ENCODE data around the gene GRID1. TPM values are rescaled to one million over a fixed set of nuclear protein-coding genes. Genes with fewer than 3 reads are reported as not detected.

GRID1 gene
- total and polyA plus RNA-seq, 9 of the 15 experiments (the other 6 are each of a cell fraction or from before 2014, with no cell fraction given), result 0.01 to 7.2 (median 1.2) TPM

- Histone ChIP-seq H3K9me1 (ENCODE audit: control insufficient read depth, insufficient read depth, low read length) (no peaks in the 10 kb centered on the region), H3K9me3 (replicated peaks; ENCODE audit: control insufficient read depth, insufficient read depth, low read depth, low read length) (no peaks in the 10 kb centered on the region), H3K9ac (ENCODE audit: insufficient read depth in 1 of 2, low read depth in 2 of 2, low read length in 2 of 2) (no peak overlapping the region), H3K4me3 (no peak overlapping the region), H3K36me3 (ENCODE audit: control insufficient read depth, insufficient read depth, low read length) (no peaks in the 10 kb centered on the region), H3K4me1 (replicated peaks in 1 of 2; ENCODE audit: control insufficient read depth in 2 of 2, insufficient read depth in 2 of 2, low read length in 2 of 2) (peaks cover 0 to 21% of the 10 kb centered on the region in 2 experiments; a peak in 2 of 5 replicates), H3K27me3 (ENCODE audit: control insufficient read depth in 2 of 2, insufficient read depth in 2 of 2, low read length in 2 of 2) (peaks cover 4 to 25% of the 10 kb centered on the region in 2 experiments; a peak in 3 of 5 replicates), H2AFZ (ENCODE audit: low read depth, low read length) (no peak overlapping the region), H4K20me1 (replicated peaks; ENCODE audit: control insufficient read depth, insufficient read depth, low read length) (no peaks in the 10 kb centered on the region; the same call in 1 of the 2 replicates), H3K4me2 (ENCODE audit: insufficient read depth, low read length) (no peak overlapping the region), H3K27ac (ENCODE audit: extremely low read depth, low read depth, low read length) (no peak overlapping the region), H3K79me2 (ENCODE audit: control insufficient read depth, insufficient read depth, low read length) (no peaks in the 10 kb centered on the region)
- intact Hi-C loops (cut with micrococcal nuclease), result no loop called here
- no TSS peak for BruUV-seq (replicated peaks)
- 5% methylated on average over 13 of the region's 18 CpGs for WGBS (ENCODE audit: insufficient coverage, low coverage, missing lambda C conversion rate)
- POLR2A ChIA-PET, result interaction anchor here (0.8 to 2.0 kb wide), 2 partner anchors 8 to 183 kb away, joined by 3 to 5 read pairs; no protein-coding TSS in a partner anchor
- ATAC-seq, result no peak
- in situ Hi-C loops (cut with MboI), result no loop called here
- FAIRE-seq, result no peak
- CTCF ChIA-PET (ENCODE audit: low intra/inter-chr PET ratio), result no interaction called here
- TF ChIP-seq MIER1 (IDR thresholded peaks at IDR 0.05; ENCODE audit: low read depth), result no peak
- TF ChIP-seq CSDE1 (IDR thresholded peaks at IDR 0.05), result no peak
- TF ChIP-seq PKNOX1 (IDR thresholded peaks at IDR 0.05), result no peak
- TF ChIP-seq MTF1 (CRISPR knock-in tag; IDR thresholded peaks at IDR 0.05; ENCODE audit: borderline replicate concordance), result no peak
- TF ChIP-seq RFX7 (CRISPR knock-in tag; IDR thresholded peaks at IDR 0.05), result no peak
- TF ChIP-seq ZNF668 (CRISPR knock-in tag; IDR thresholded peaks at IDR 0.05), result no peak
- TF ChIP-seq ETV5 (CRISPR knock-in tag; IDR thresholded peaks at IDR 0.05; ENCODE audit: low read depth), result no peak
- TF ChIP-seq ZNF3 (CRISPR knock-in tag; IDR thresholded peaks at IDR 0.05), result no peak
- TF ChIP-seq SNIP1 (IDR thresholded peaks at IDR 0.05; ENCODE audit: low read depth), result no peak
- no peak for TF ChIP-seq ILF3 (IDR thresholded peaks at IDR 0.05; ENCODE audit: borderline replicate concordance)
- no peak for TF ChIP-seq HMG20A (CRISPR knock-in tag; conservative IDR thresholded peaks at IDR 0.05)
- no peak for TF ChIP-seq TOE1 (IDR thresholded peaks at IDR 0.05; ENCODE audit: borderline replicate concordance)
- no peak for TF ChIP-seq TOE1 (CRISPR knock-in tag; IDR thresholded peaks at IDR 0.05; ENCODE audit: borderline replicate concordance, low read depth)
- no peak for TF ChIP-seq CBX3 (IDR thresholded peaks at IDR 0.05; ENCODE audit: borderline replicate concordance in 1 of 2, low read length in 2 of 2)
- no peak for DNase-seq (ENCODE audit: extremely low read depth in 1 of 4, low spot score in 3 of 4)
Measured at GRCh38 chr10:86402283-86402941, 35.8 kb upstream of the GRID1 start.
